HepG2 (cell line): ENCODE measurements around the gene RIC3. TPM values are rescaled to one million over a fixed set of nuclear protein-coding genes. Genes with fewer than 3 reads are reported as not detected.

Source experiments
- ATAC-seq: fragments of 200-7000 bp; cut with Tn5 transposase; 3 replicates; pipeline ENCODE4 v1.9.1; 2020; ENCODE audit warnings: mild to moderate bottlenecking, moderate library complexity
- BruUV-seq: library from RNA; stranded (reverse); fragments of 400-500 nt; replicated peaks from 2 replicates; lab custom pipeline; 2021; lab: Mats Ljungman, UMichigan
- CTCF ChIA-PET: fragments of 300-600 bp; formaldehyde crosslinking; extraction: SDS; loops from one replicate; lab custom pipeline; 2021; ENCODE audit warnings: low total read pairs, inconsistent platforms, low intra/inter-chr PET ratio; lab: Yijun Ruan, JAX
- POLR2A ChIA-PET: fragments of 350-600 bp; sonication (Branson Sonifier 250); formaldehyde crosslinking; loops from one replicate; lab custom pipeline; 2020; ENCODE audit warnings: antibody characterized with exemption, inconsistent platforms; lab: Yijun Ruan, JAX
- DNase-seq: peaks from one replicate; pipeline ENCODE4 v3.0.0-alpha.2; 2015; ENCODE audit warnings: low spot score
- FAIRE-seq: peaks from 3 replicates; lab custom pipeline; 2011; peaks lifted over from hg19 to GRCh38; lab: Jason Lieb, UNC
- H2AFZ ChIP-seq: one replicate; pipeline ENCODE4 v1.6.1; 2011; ENCODE audit warnings: low read length, inconsistent platforms
- H3K27ac ChIP-seq: fragments of 300-600 bp; 3 replicates; pipeline ENCODE4 v1.8.0; 2011; ENCODE audit warnings: mixed run types, mild to moderate bottlenecking, mixed read lengths, low read length, inconsistent platforms; ENCODE audit not compliant: insufficient read depth; ENCODE audit errors: extremely low read length
- H3K27me3 ChIP-seq, 2 experiments: fragments of 200-600 bp in 1 of 2; 2 replicates in 1 of 2; 3 replicates in 1 of 2; pipeline versions ENCODE4 v1.6.0 to v1.8.0; 2011; ENCODE audit warnings: low read length in 2 of 2, mild to moderate bottlenecking in 2 of 2, moderate library complexity in 2 of 2, inconsistent platforms in 1 of 2; ENCODE audit not compliant: insufficient read depth in 2 of 2, control insufficient read depth in 1 of 2
- H3K36me3 ChIP-seq, 2 experiments: fragments of 200-600 bp in 1 of 2; replicated peaks in 1 of 2; 2 replicates in 1 of 2; 3 replicates in 1 of 2; pipeline versions ENCODE4 v1.5.1 to v1.8.0; 2011; ENCODE audit warnings: low read length in 2 of 2, inconsistent platforms in 1 of 2; ENCODE audit not compliant: insufficient read depth in 2 of 2, control insufficient read depth in 1 of 2
- H3K4me1 ChIP-seq: 2 replicates; pipeline ENCODE4 v1.5.1; 2012; ENCODE audit warnings: low read length, inconsistent platforms; ENCODE audit not compliant: insufficient read depth
- H3K4me2 ChIP-seq: 2 replicates; pipeline ENCODE4 v1.6.0; 2011; ENCODE audit warnings: low read depth, low read length, inconsistent platforms
- H3K4me3 ChIP-seq, 3 experiments: fragments of 200-600 bp in 1 of 3; sonication (generic), shearing (Covaris generic) in 1 of 3; replicated peaks in 1 of 3; 2 replicates each; pipeline ENCODE4 v1.5.1; 2011 to 2016; ENCODE audit warnings: low read length in 3 of 3, inconsistent platforms in 2 of 3, low read depth in 2 of 3, mild to moderate bottlenecking in 2 of 3, control low read depth in 1 of 3, mixed read lengths in 1 of 3; ENCODE audit not compliant: insufficient read depth in 1 of 3
- H3K79me2 ChIP-seq: one replicate; pipeline ENCODE4 v1.6.1; 2011; ENCODE audit warnings: low read length, inconsistent platforms; ENCODE audit not compliant: insufficient read depth
- H3K9ac ChIP-seq: 2 replicates; pipeline ENCODE4 v1.6.0; 2011; ENCODE audit warnings: mild to moderate bottlenecking, low read depth, low read length, inconsistent platforms; ENCODE audit not compliant: insufficient read depth
- H3K9me3 ChIP-seq: 2 replicates; pipeline ENCODE4 v1.5.1; 2012; ENCODE audit warnings: mild to moderate bottlenecking, low read length
- H4K20me1 ChIP-seq: 2 replicates; pipeline ENCODE4 v1.6.0; 2011; ENCODE audit warnings: inconsistent platforms, mild to moderate bottlenecking, low read length, moderate library complexity; ENCODE audit not compliant: insufficient read depth
- CEBPB ChIP-seq: IDR thresholded peaks from 2 replicates; pipeline ENCODE4 v1.6.1; 2011; ENCODE audit warnings: low read depth, low read length, improper control_type of control experiment, borderline replicate concordance
- GMEB1 ChIP-seq: sonication (generic); formaldehyde crosslinking; IDR thresholded peaks from 2 replicates; pipeline ENCODE4 v1.5.1; 2020; ENCODE audit warnings: missing genetic modification reagents, mild to moderate bottlenecking, borderline replicate concordance
- MYC ChIP-seq: sonication (generic); formaldehyde crosslinking; IDR thresholded peaks from 2 replicates; pipeline ENCODE4 v1.9.0; 2021; ENCODE audit warnings: missing genetic modification reagents, borderline replicate concordance
- MZF1 ChIP-seq: sonication (generic); formaldehyde crosslinking; IDR thresholded peaks from 2 replicates; pipeline ENCODE4 v1.8.1; 2023; ENCODE audit warnings: mild to moderate bottlenecking, missing genetic modification reagents, borderline replicate concordance
- POGK ChIP-seq: sonication (generic); formaldehyde crosslinking; conservative IDR thresholded peaks from 2 replicates; pipeline ENCODE4 v1.8.0; 2022; ENCODE audit warnings: mild to moderate bottlenecking, moderate library complexity, missing genetic modification reagents
- SP2 ChIP-seq: sonication (generic); formaldehyde crosslinking; IDR thresholded peaks from 2 replicates; pipeline ENCODE4 v1.5.1; 2020; ENCODE audit warnings: mild to moderate bottlenecking, missing genetic modification reagents
- SRSF4 ChIP-seq: fragments of 200-400 bp; formaldehyde crosslinking; IDR thresholded peaks from one replicate; pipeline ENCODE4 v1.6.1; 2018; ENCODE audit warnings: mild to moderate bottlenecking, low read depth, low read length, moderate library complexity; ENCODE audit not compliant: poor library complexity, severe bottlenecking
- TCF7L2 ChIP-seq: IDR thresholded peaks from 2 replicates; pipeline ENCODE4 v1.6.1; 2011; ENCODE audit warnings: mild to moderate bottlenecking, low read depth, low read length, moderate library complexity
- THRA ChIP-seq: sonication (generic); formaldehyde crosslinking; IDR thresholded peaks from 2 replicates; pipeline ENCODE4 v1.4.0; 2020; ENCODE audit warnings: missing genetic modification reagents, borderline replicate concordance
- ZBTB8A ChIP-seq: sonication (generic); formaldehyde crosslinking; IDR thresholded peaks from 2 replicates; pipeline ENCODE4 v1.4.0; 2020; ENCODE audit warnings: mild to moderate bottlenecking, low read depth, missing genetic modification reagents, borderline replicate concordance
- ZNF20 ChIP-seq: sonication (generic); formaldehyde crosslinking; IDR thresholded peaks from 2 replicates; pipeline ENCODE4 v1.4.0; 2020; ENCODE audit warnings: mild to moderate bottlenecking, moderate library complexity, missing genetic modification reagents
- ZNF230 ChIP-seq: sonication (generic); formaldehyde crosslinking; IDR thresholded peaks from 2 replicates; pipeline ENCODE4 v1.4.0; 2020; ENCODE audit warnings: mild to moderate bottlenecking, missing genetic modification reagents
- ZNF280D ChIP-seq: sonication (generic); formaldehyde crosslinking; IDR thresholded peaks from 2 replicates; pipeline ENCODE4 v1.5.1; 2020; ENCODE audit warnings: mild to moderate bottlenecking, missing genetic modification reagents
- ZNF776 ChIP-seq: sonication (generic); formaldehyde crosslinking; IDR thresholded peaks from 2 replicates; pipeline ENCODE4 v1.4.0; 2020; ENCODE audit warnings: mild to moderate bottlenecking, missing genetic modification reagents
- ZNF800 ChIP-seq: sonication (generic); formaldehyde crosslinking; IDR thresholded peaks from 2 replicates; pipeline ENCODE4 v1.4.0; 2020; ENCODE audit warnings: missing genetic modification reagents
- WGBS: methylation state at CpG from one replicate; pipeline ENCODE4 v1.1.6; 2017; ENCODE audit warnings: low lambda C conversion rate; 5-methylcytosine and 5-hydroxymethylcytosine counted together
- in situ Hi-C: cut with HindIII; loops from 2 replicates; pipeline ENCODE4 v1.10.0; 2017; ENCODE audit warnings: low pct_unique_long_range_greater_than_20kb; ENCODE audit not compliant: extremely low pct_ligation_motif_present
- intact Hi-C: fragments of 100-400 bp; cut with micrococcal nuclease; formaldehyde crosslinking; loops from one replicate; pipeline ENCODE4 v1.10.0; 2022; ENCODE audit not compliant: unreplicated experiment
- polyA plus RNA-seq, 8 experiments: library from polyadenylated mRNA; depleted of rRNA in 3 of 8; stranded (reverse) in 7 of 8; unstranded in 1 of 8; fragments of >200 nt; fragmentation: Illumina TruSeq in 4 of 8; extraction: Trizol in 4 of 8; gene quantifications; 2 replicates each; pipeline versions ENCODE4 v1.2.1 to v1.2.3, GENCODE V29; 2011 to 2016; ENCODE audit warnings: low read depth in 4 of 8, missing spikeins in 1 of 8, mixed read lengths in 1 of 8; ENCODE audit not compliant: insufficient read depth in 1 of 8
- total RNA-seq, 5 experiments: library from RNA; depleted of rRNA; stranded (reverse); fragments of >200 nt; fragmentation: Illumina TruSeq; extraction: Trizol; gene quantifications; 2 replicates each; pipeline ENCODE4 v1.2.3, GENCODE V29; 2016; ENCODE audit warnings: low read depth in 1 of 5

RIC3 gene
- total and polyA plus RNA-seq, 2 of the 13 experiments (the other 11 are each of a cell fraction or from before 2014, with no cell fraction given), result not detected

- H3K36me3 ChIP-seq, result no peaks in the 10 kb centered on the region
- H3K79me2 ChIP-seq, result no peaks in the 10 kb centered on the region
- intact Hi-C loops, result no loop called here
- no peak for ATAC-seq
- BruUV-seq, result no TSS peak
- no peak overlapping the region for H3K4me3 ChIP-seq
- H3K4me2 ChIP-seq, result no peak overlapping the region
- POLR2A ChIA-PET, result no interaction called here
- H3K27ac ChIP-seq, result no peak overlapping the region
- 33% methylated on average over 1 of the region's 2 CpGs for WGBS
- H3K27me3 ChIP-seq, result peaks cover 2 to 64% of the 10 kb centered on the region in 2 experiments
- no peak overlapping the region for H3K9ac ChIP-seq
- no peak for DNase-seq
- H3K4me1 ChIP-seq, result peaks cover 14% of the 10 kb centered on the region
- FAIRE-seq, result no peak
- in situ Hi-C loops, result no loop called here
- no peaks in the 10 kb centered on the region for H3K9me3 ChIP-seq
- CTCF ChIA-PET, result no interaction called here
- no peak overlapping the region for H2AFZ ChIP-seq
- H4K20me1 ChIP-seq, result no peaks in the 10 kb centered on the region
- TF ChIP-seq ZBTB8A (CRISPR knock-in tag), result no peak
- TF ChIP-seq THRA (CRISPR knock-in tag), result no peak
- no peak for TF ChIP-seq ZNF280D (CRISPR knock-in tag)
- no peak for TF ChIP-seq ZNF20
- no peak for TF ChIP-seq CEBPB
- TF ChIP-seq GMEB1 (CRISPR knock-in tag), result no peak
- no peak for TF ChIP-seq ZNF800 (CRISPR knock-in tag)
- no peak for TF ChIP-seq ZNF776
- TF ChIP-seq SP2, result no peak
- TF ChIP-seq MYC (CRISPR knock-in tag), result no peak
- TF ChIP-seq TCF7L2, result no peak
- no peak for TF ChIP-seq ZNF230 (CRISPR knock-in tag)
- TF ChIP-seq POGK (CRISPR knock-in tag), result no peak
- no peak for TF ChIP-seq SRSF4
- TF ChIP-seq MZF1 (CRISPR knock-in tag), result no peak
Observed at GRCh38 chr11:8065031-8065430, 103.8 kb downstream of the RIC3 start.
